GM15510 (cell line): ENCODE results near the gene BARHL2.

Source experiments
- POLR2A ChIP-seq: IDR thresholded peaks from 3 replicates; pipeline ENCODE4 v1.6.1; 2011; ENCODE audit warnings: borderline replicate concordance; ENCODE audit not compliant: insufficient read length; ENCODE audit errors: extremely low read depth

BARHL2 gene

GRCh38 chr1:90716552-90717355 is at the start of gene BARHL2:
Gene BARHL2 (minus strand): TSS chr1:90717302. CDS start chr1:90717195, 107 bp downstream.
- TF ChIP-seq POLR2A = no peak

- TF ChIP-seq POLR2A = no peak
Observed at GRCh38 chr1:90763930-90764329, 46.8 kb upstream of the BARHL2 start.

- TF ChIP-seq POLR2A = no peak
Observed at GRCh38 chr1:90763506-90763905, 46.4 kb upstream of the BARHL2 start.

GRCh38 chr1:90761781-90762589 is 44.9 kb upstream of the BARHL2 start:
- no peak for TF ChIP-seq POLR2A

GRCh38 chr1:90761156-90761555 is 44.1 kb upstream of the BARHL2 start:
- TF ChIP-seq POLR2A = no peak

GRCh38 chr1:90753556-90753955 is 36.5 kb upstream of the BARHL2 start:
- TF ChIP-seq POLR2A = no peak

GRCh38 chr1:90748668-90749067 is 31.6 kb upstream of the BARHL2 start:
- TF ChIP-seq POLR2A = no peak

- TF ChIP-seq POLR2A = no peak
Observed at GRCh38 chr1:90746857-90747256, 29.8 kb upstream of the BARHL2 start.

GRCh38 chr1:90745972-90746371 is 28.9 kb upstream of the BARHL2 start:
- TF ChIP-seq POLR2A = no peak

- TF ChIP-seq POLR2A = no peak
Observed at GRCh38 chr1:90732136-90732535, 15.0 kb upstream of the BARHL2 start.

GRCh38 chr1:90731382-90732050 is 14.4 kb upstream of the BARHL2 start:
- no peak for TF ChIP-seq POLR2A

- TF ChIP-seq POLR2A = no peak
Observed at GRCh38 chr1:90730243-90731022, 13.3 kb upstream of the BARHL2 start.

GRCh38 chr1:90729504-90730242 is 12.6 kb upstream of the BARHL2 start:
- no peak for TF ChIP-seq POLR2A
